Effector CD8-positive, alpha-beta T cell (primary cell): ENCODE measurements around the gene PRSS33.

ENCODE experiments used
- DNase-seq: peaks from one replicate; lab custom pipeline; 2025; lab: John Stamatoyannopoulos, UW

The PRSS33 gene

DNA sequence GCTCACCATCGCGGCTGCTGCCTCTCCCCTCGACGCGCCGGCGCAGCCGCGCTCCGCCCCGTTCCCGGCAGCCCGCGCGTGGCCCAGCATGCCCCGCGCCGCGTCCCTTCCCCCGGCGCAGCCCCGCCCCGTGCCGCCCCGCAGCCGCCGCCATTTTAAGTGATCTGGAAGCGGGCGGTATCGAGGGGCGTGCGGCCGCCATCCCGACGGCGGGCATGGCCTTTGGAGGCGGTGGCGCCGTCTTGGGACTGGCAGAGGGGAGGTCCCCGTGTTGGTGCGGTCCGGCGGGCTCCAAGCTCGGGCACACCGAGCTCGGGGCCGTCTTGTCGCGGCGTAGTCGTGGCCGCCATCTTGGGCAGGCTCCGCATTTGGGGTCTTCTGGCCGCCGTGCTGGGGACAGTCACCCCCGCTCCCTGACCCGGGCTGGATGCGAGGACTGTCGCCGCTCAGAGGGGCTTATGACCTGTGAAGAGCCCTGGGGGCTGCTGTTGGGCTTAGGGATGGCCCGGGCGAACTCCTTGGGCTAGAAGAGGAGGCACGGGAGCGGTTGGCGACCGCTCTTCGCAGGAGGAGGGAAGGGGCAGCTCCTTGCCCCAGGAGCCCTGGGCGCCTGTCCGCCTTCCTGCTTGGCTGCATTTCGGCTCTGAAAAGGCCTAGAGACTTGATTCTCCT, 10.0 kb downstream of the PRSS33 start, which contains the start of gene ELOB:
Gene ELOB (minus strand): TSS at position 50 of the 672 bp plus-strand sequence. CDS start 41 bp downstream, at position 9.
- DNase-seq, result peak; percentile 82

DNA sequence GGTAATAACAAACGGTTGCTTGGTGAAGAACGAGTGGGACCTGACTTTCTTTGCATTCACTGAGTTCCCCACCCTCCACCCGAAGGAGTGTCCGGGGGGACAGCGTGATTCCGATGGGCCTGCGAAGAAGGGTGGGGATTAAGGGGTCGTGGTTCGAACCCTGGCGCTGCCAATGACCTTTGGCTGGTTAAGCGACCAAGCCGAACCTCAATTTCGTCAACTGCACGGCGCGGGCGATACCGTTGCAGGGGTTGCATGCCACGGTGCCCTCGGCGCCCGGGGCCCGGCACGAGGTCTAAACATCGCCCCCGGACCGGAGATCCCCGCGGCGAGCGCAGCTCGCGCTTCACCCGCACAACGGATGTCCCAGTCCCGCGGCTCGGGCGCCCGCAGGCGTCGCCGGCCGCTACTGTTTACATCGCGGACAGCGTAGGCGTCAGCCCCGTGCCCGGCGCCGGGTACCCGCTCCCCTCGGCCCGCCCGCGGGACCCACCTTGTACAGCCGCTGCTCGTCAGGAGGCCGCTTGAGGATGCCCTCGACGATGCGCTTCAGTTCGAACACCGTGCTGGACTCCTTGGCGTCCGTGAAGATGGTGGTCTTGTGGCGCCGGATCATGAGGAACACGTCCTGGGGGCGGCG, 10.7 kb downstream of the PRSS33 start:
- DNase-seq, result no peak

DNA sequence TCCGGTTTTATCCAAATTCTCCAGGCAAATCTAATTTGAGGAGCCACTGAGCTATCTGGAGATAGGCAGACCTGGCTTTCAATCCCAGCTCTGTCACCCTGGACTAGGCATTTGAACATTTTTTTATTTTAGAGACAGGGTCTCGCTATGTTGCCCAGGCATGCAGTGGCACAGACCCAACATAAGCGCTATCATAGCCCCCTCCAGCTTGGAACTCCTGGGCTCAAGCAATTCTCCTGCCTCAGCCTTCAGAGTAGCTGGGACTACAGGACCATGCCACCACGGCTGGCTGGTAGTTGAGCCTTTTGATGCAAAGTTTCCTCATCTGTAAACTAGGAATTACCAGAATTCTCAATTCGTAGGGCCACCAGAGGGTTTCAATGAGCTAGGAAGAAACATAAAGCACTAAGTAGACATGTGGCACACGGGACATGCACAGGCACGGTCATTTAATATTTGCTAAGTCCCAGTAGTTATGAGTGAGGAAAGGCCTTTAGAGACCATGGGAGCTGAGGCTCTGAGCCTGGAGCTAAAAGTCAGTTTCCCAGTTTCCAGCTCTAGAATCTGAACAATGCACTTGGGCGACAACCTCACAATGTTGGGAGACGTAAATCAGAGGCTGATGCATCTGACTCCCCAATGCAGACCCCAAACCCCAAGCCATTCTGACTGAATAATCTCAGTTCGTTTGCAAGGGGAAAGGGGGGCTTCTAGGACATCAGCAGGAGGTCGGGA, 11.4 kb downstream of the PRSS33 start:
- no peak for DNase-seq

DNA sequence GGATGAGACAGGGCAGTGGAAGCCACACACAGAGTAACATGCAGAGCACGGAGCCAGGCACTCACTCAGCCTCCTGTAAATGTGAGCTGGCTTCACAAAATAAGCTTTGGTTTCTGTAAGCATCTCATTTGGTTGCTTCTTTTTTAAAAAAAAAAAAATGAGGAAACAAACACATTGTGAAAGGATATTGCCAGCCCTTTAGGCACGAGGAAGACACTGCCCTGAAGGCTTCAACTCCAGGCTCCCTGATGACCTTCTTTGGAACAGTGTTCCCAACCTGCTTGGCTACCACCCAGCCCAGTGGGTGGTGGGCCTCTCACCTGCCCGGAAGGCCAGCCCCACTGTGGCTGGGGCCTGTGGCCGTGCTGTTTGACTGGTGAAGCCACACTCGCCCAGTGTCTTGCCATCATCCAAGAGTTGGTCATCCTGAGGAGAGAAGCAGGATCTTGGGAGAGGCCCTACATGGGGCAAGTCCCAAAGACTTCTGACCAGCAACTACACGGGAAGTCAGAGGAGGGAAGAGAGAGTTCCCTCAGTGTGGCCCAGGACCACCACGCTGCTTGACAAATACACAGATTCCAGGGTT, 12.1 kb downstream of the PRSS33 start:
- DNase-seq, result no peak

DNA sequence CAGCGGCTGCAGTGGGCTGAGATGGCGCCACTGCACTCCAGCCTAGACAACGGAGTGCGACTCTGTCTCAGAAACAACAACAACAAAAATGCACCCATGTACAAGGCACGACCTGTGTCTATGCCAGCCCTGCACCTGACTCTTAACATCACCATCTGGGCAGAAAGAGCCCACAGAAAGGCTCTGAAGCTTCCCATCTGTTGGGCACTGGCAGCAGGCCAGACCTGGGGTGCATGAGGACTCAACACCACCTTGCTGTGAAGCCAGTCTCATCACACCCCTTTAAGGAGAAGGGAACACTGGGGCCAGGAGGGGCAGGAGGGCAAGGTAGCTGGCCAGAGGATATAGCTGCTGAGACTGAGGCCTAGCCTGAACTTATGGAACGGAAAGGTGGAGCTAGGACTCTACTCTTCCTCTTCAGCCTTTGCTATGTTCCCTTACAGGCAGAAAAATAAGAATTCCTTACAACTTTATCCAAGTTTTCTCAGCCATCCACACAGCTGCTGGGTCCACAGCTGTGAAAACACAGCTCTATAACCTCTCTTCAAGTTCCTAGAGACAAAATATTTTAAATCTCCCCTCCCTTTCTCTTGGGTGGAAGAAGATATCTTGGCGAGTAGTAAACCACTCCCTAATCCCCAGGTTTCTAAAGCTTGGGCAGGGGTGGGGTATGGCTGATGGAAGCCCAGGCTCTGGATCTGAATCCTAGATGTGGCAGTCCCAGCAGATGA, 13.0 kb downstream of the PRSS33 start:
- no peak for DNase-seq

DNA sequence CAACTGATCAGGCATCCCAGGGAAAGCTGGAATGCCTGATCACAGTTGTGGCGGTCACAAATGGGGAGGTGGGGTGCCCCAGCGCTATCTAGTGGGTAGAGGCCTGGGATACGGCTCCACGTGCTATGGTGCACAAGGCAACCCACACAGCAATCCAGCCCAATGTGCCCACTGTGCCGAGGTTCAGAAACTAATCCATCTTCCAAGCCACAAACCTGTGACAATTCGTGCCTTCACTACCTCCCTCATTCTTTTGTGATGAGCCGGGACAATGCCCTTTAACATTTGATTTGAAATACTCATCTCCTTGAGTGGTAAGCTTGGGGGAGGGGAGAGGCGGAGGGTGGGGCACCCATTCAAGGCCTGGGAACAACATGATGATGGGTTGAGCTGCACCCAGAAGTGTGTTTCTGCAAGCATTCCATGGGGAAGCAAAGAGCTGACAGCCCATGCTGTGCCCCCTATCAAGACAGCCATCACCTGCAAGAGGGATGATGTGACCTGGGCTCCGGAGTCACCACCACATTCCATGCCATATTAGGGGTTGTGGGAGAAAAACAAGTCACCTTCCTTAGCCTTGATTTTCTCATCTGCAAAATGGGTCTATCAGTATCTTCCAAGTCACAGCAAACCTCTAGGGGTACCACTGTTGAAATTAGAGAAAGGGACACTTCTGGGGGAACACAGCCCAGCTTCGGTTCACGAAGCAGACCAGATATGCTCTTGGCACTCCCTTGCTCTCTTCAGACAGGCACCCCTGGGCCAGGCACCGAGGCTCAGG, 14.0 kb downstream of the PRSS33 start:
- no peak for DNase-seq

DNA sequence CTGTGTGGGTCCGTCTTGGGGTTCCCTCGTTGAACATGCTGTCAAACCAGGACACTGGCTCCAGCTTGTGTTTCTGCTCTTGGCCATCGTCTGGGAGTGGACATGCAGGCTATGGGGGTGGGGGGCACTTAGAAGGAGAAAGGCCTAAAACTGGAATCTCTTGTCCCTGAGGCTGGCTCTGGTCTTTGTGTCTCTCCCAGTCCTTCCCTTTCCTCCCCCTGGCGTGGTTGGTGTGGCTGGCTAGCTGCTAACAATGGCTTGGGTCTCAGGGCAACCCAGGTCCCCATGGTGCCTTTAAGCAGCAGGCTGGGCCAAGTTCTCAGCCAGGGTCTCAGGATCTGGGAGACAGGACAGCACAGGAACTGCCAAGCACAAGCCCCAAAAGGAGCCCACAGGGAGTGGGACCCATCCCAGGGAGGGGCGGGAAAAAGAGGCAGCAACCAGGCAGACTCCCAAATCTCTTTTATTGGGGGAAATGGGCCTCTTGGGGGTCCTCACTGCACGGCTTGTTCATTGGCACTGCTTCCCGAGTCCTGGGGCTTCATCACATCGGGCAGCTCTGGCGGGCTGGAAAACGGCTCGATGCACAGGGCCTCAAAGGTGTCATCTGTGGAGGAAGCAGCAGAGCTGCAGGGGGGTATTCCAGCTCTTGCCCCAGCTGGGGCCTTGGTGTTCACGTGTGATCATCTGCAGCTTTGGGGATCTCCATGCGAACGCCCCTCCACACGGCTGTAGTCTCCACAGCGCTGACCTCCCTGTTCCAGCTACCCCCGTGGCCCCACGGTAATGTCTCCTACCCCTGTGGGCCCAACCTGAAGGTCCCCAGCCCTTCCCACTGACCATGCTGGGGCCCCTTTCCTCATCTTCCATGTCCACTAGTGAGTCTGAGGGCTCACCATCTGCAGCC, 15.6 kb downstream of the PRSS33 start:
- no peak for DNase-seq

DNA sequence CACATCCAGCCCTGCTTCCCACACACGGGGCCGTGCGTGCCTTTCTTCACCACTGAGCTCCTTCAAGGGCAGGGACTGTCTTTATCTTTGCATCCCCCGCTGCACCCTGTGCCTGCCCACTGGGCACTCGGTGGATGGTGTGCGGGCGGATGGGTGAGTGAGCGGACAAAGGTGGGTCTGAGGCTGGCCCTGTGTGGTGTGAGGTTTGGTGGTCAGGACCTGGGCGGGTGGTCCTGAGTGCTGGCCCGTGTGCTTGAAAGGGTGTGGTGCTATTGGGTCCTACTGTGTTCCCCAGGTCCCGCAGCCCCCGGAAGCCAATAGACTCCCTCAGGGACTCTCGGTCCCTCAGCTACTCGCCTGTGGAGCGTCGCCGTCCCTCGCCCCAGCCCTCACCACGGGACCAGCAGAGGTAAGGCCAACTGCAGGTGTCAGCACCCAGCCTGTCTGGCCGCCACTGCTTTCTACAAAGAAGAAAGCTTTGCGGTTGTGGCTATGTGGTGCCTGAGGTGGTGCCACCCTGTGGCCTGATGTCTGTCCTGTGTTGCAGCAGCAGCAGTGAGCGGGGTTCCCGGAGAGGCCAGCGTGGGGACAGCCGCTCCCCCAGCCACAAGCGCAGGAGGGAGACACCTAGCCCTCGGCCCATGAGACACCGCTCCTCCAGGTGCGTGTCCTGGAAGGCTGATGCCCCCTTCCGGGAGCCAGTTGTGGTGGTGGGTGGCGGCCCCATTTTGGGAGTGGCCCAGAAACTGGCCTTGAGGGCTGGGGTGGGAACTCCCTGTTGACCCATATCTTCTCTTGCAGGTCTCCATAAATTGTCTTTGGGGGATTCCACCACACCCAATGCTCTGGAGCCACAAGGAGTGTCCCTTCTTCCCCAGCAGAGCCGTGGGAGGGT, 17.1 kb downstream of the PRSS33 start:
- DNase-seq, result no peak

DNA sequence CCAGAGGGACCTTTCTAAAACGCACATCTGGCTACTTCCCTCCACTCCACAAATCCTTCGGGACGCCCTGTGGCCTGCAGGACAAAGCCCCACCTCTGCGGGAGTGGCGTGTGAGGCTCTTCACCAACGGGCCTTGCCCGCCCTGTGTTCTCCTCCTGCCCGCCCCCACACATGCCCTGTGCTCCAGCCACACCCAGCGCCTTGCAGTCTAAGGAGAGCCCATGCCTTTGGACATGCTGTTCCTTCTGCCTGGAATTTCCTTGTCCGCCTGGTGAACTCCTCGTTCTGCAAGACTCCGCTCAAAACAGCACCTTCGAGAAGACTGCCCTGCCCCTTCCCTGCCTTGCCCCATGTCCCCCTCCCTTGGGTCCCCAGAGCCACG, 17.7 kb downstream of the PRSS33 start:
- no peak for DNase-seq

DNA sequence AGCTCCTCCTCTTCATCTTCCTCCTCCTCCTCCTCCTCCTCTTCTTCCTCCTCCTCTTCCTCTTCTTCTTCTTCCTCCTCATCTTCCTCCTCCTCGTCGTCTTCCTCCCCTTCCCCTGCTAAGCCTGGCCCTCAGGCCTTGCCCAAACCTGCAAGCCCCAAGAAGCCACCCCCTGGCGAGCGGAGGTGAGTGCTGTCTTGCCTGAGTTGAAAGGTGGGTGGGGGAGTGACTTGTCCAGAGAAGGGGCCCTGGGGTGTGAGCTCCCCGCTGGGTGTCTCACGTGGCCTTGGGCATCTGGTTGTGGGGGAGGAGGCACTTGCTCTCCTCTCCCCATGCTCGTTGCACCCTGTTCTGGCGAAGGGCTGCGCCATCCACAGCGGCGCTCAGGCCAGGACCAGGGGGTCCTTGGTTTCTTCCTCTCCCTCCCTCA, 18.2 kb downstream of the PRSS33 start:
- no peak for DNase-seq

DNA sequence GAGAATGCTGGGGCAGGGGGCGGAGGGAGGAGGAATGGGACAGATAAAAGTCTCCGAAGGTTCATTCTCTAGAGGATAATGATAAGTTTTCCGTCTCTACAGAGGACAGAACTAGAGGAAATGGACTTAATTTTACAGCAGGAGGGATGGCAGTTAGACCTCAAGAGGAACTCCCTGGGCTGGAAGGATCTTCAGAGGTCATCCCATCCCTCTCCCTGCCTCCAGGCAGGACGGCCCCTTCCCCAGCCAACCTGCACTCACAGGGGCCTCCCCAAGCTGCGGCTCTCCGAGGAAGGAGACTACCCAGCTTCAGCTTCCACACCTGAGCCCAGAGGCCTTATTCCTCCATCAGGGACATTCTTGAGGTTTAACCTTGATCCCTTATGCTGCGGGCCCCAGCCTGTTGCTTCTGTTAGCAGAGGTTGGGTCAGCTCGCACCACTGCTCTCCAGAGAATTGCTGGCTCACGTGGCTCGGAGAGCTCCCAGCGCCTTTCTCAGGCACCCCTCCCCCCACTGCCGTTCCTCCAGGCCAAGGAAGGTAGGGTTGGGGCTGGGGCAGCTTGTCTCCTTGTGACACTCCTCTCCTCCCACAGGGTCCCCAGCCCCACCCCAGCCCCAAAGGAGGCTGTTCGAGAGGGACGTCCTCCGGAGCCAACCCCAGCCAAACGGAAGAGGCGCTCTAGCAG, 18.8 kb downstream of the PRSS33 start:
- DNase-seq, result no peak

DNA sequence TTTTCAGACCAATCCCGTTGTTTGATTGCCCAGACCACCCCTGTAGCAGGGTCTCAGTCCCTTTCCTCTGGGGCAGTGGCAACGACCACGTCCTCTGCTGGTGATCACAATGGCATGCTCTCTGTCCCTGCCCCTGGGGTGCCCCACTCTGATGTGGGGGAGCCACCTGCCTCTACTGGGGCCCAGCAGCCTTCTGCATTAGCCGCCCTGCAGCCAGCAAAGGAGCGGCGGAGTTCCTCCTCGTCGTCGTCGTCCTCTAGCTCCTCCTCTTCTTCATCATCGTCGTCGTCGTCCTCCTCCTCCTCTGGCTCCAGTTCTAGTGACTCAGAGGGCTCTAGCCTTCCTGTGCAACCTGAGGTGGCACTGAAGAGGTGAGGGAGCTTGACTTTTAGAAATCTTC, 19.5 kb downstream of the PRSS33 start:
- no peak for DNase-seq

DNA sequence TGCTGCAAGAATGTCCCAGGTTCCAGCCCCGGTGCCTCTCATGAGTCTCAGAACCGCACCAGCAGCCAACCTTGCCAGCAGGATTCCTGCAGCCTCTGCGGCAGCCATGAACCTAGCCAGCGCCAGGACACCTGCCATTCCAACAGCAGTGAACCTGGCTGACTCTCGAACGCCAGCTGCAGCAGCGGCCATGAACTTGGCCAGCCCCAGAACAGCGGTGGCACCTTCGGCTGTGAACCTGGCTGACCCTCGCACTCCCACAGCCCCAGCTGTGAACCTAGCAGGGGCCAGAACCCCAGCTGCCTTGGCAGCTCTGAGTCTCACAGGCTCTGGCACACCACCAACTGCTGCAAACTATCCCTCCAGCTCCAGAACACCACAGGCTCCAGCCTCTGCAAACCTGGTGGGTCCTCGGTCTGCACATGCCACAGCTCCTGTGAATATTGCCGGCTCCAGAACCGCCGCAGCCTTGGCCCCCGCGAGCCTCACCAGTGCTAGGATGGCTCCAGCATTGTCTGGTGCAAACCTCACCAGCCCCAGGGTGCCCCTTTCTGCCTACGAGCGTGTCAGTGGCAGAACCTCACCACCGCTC, 20.1 kb downstream of the PRSS33 start:
- DNase-seq, result no peak

DNA sequence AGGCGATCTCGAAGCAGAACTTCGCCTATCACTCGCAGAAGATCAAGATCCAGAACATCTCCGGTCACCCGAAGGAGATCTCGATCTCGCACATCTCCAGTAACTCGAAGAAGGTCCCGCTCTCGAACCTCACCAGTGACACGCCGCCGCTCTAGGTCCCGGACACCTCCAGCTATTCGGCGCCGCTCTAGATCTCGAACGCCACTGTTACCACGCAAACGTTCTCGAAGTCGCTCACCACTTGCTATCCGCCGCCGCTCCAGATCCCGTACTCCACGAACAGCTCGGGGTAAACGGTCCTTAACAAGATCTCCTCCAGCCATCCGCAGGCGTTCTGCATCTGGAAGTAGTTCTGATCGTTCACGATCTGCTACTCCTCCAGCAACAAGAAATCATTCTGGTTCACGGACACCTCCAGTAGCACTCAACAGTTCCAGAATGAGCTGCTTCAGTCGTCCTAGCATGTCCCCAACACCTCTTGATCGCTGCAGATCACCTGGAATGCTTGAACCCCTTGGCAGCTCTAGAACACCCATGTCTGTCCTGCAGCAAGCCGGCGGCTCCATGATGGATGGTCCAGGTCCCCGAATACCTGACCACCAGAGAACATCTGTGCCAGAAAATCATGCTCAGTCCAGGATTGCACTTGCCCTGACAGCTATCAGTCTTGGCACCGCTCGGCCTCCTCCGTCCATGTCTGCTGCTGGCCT, 20.8 kb downstream of the PRSS33 start:
- no peak for DNase-seq

DNA sequence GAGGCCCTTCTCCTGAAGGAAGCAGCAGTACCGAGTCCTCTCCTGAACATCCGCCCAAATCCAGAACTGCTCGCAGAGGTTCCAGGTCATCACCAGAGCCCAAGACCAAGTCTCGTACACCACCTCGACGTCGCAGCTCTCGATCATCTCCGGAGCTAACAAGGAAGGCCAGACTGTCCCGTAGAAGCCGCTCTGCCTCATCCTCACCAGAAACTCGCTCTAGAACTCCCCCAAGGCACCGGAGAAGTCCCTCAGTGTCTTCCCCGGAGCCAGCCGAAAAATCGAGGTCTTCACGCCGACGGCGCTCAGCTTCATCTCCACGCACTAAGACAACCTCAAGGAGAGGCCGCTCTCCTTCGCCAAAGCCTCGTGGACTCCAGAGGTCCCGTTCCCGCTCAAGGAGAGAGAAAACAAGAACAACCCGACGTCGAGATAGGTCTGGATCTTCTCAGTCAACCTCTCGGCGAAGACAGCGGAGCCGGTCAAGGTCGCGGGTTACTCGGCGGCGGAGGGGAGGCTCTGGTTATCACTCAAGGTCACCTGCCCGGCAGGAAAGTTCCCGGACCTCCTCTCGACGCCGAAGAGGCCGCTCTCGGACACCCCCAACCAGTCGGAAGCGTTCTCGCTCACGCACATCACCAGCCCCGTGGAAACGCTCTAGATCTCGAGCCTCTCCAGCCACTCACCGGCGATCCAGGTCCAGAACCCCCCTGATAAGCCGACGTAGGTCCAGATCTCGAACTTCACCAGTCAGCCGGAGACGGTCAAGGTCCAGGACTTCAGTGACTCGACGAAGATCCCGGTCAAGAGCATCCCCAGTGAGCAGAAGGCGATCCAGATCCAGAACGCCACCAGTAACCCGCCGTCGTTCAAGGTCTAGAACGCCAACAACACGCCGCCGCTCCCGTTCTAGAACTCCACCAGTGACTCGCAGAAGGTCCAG, 21.6 kb downstream of the PRSS33 start:
- DNase-seq, result no peak

DNA sequence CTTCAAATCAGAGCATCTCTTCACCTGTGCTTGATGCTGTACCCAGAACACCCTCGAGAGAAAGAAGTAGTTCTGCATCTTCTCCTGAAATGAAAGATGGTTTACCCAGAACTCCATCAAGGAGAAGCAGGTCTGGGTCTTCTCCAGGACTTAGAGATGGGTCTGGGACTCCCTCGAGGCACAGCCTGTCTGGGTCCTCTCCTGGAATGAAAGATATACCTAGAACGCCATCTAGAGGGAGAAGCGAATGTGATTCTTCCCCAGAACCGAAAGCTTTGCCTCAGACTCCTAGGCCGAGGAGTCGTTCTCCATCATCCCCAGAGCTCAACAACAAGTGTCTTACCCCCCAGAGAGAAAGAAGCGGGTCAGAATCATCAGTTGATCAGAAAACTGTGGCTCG, 22.6 kb downstream of the PRSS33 start:
- no peak for DNase-seq
